IMR-90 (cell line): ENCODE data around the gene ATG7. TPM values are rescaled to one million over a fixed set of nuclear protein-coding genes. Genes with fewer than 3 reads are reported as not detected.

Experiments used
- ATAC-seq: fragments of 200-7000 bp; cut with Tn5 transposase; 2 replicates; pipeline ENCODE4 v1.9.1; 2020; ENCODE audit warnings: low read depth, mild to moderate bottlenecking, moderate library complexity
- BruUV-seq: library from RNA; stranded (reverse); fragments of 400-500 nt; replicated peaks from 2 replicates; lab custom pipeline; 2021; lab: Mats Ljungman, UMichigan
- CTCF ChIA-PET: fragments of 300-600 bp; formaldehyde crosslinking; extraction: SDS; loops from one replicate; lab custom pipeline; 2021; ENCODE audit warnings: antibody characterized with exemption; lab: Yijun Ruan, JAX
- POLR2A ChIA-PET: fragments of 300-600 bp; sonication (Branson Sonifier 250); formaldehyde crosslinking; loops from one replicate; lab custom pipeline; 2022; ENCODE audit warnings: antibody characterized with exemption; ENCODE audit not compliant: unreplicated experiment; lab: Charles Lee
- DNase-seq: peaks from one replicate; pipeline ENCODE4 v3.0.0; 2013
- H2AFZ ChIP-seq: replicated peaks from 2 replicates; pipeline ENCODE3; 2013; ENCODE audit warnings: low read length, mild to moderate bottlenecking; ENCODE audit not compliant: poor library complexity
- H2AK5ac ChIP-seq: 2 replicates; pipeline ENCODE4 v1.6.1; 2013; ENCODE audit warnings: low read depth, low read length, inconsistent platforms
- H2AK9ac ChIP-seq: replicated peaks from 2 replicates; pipeline ENCODE3; 2013; ENCODE audit warnings: mild to moderate bottlenecking, low read depth, low read length, moderate library complexity; ENCODE audit not compliant: poor library complexity
- H2BK120ac ChIP-seq: 2 replicates; pipeline ENCODE4 v1.6.1; 2013; ENCODE audit warnings: low read depth, low read length, inconsistent platforms
- H2BK15ac ChIP-seq: 3 replicates; pipeline ENCODE4 v1.6.1; 2013; ENCODE audit warnings: low read depth, low read length, inconsistent platforms
- H2BK20ac ChIP-seq: 2 replicates; pipeline ENCODE4 v1.6.1; 2013; ENCODE audit warnings: low read depth, mild to moderate bottlenecking, inconsistent platforms, low read length, moderate library complexity
- H2BK5ac ChIP-seq: 2 replicates; pipeline ENCODE4 v1.6.1; 2013; ENCODE audit warnings: mild to moderate bottlenecking, low read depth, low read length, inconsistent platforms; ENCODE audit not compliant: poor library complexity, severe bottlenecking
- H3K14ac ChIP-seq: replicated peaks from 2 replicates; pipeline ENCODE4 v1.6.1; 2013; ENCODE audit warnings: low read depth, low read length, inconsistent platforms
- H3K18ac ChIP-seq: 2 replicates; pipeline ENCODE4 v1.6.1; 2013; ENCODE audit warnings: low read depth, low read length, control low read depth
- H3K23ac ChIP-seq: 2 replicates; pipeline ENCODE4 v1.6.1; 2013; ENCODE audit warnings: low read depth, low read length, inconsistent platforms
- H3K27ac ChIP-seq: 2 replicates; pipeline ENCODE4 v1.5.1; 2013; ENCODE audit warnings: mild to moderate bottlenecking, control low read depth, low read length; ENCODE audit not compliant: insufficient read depth
- H3K27me3 ChIP-seq: 2 replicates; pipeline ENCODE4 v1.6.1; 2013; ENCODE audit warnings: low read length; ENCODE audit not compliant: control insufficient read depth, insufficient read depth
- H3K36me3 ChIP-seq: 2 replicates; pipeline ENCODE4 v1.6.1; 2013; ENCODE audit warnings: low read length, mixed read lengths; ENCODE audit not compliant: control insufficient read depth, insufficient read depth
- H3K4ac ChIP-seq: 2 replicates; pipeline ENCODE4 v1.6.1; 2013; ENCODE audit warnings: low read depth, low read length, inconsistent platforms
- H3K4me1 ChIP-seq: 2 replicates; pipeline ENCODE4 v1.6.1; 2013; ENCODE audit warnings: low read length, mixed read lengths; ENCODE audit not compliant: control insufficient read depth, insufficient read depth
- H3K4me2 ChIP-seq: 2 replicates; pipeline ENCODE4 v1.6.1; 2013; ENCODE audit warnings: low read depth, mild to moderate bottlenecking, control low read depth, low read length, moderate library complexity
- H3K4me3 ChIP-seq: 2 replicates; pipeline ENCODE4 v1.5.1; 2013; ENCODE audit warnings: low read depth, mild to moderate bottlenecking, control low read depth, low read length, moderate library complexity; ENCODE audit not compliant: insufficient read depth
- H3K56ac ChIP-seq: 2 replicates; pipeline ENCODE4 v1.6.1; 2013; ENCODE audit warnings: low read length, inconsistent platforms; ENCODE audit not compliant: insufficient read depth; ENCODE audit errors: extremely low read depth
- H3K79me1 ChIP-seq, 2 experiments: 2 replicates each; pipeline ENCODE4 v1.6.1; 2013; ENCODE audit warnings: low read length in 2 of 2, inconsistent platforms in 1 of 2, low read depth in 1 of 2
- H3K9ac ChIP-seq: 2 replicates; pipeline ENCODE4 v1.6.1; 2013; ENCODE audit warnings: low read depth, low read length, control low read depth
- H3K9me1 ChIP-seq: 2 replicates; pipeline ENCODE4 v1.6.1; 2013; ENCODE audit warnings: low read length, inconsistent platforms; ENCODE audit not compliant: insufficient read depth
- H3K9me3 ChIP-seq: 2 replicates; pipeline ENCODE4 v1.6.1; 2013; ENCODE audit warnings: low read length; ENCODE audit not compliant: control insufficient read depth, insufficient read depth
- H4K20me1 ChIP-seq: 2 replicates; pipeline ENCODE4 v1.6.1; 2013; ENCODE audit warnings: low read length, inconsistent platforms; ENCODE audit not compliant: insufficient read depth
- H4K5ac ChIP-seq: 2 replicates; pipeline ENCODE4 v1.6.1; 2013; ENCODE audit warnings: mild to moderate bottlenecking, low read depth, low read length, control low read depth
- H4K8ac ChIP-seq, 2 experiments: 2 replicates each; pipeline ENCODE4 v1.6.1; 2013; ENCODE audit warnings: low read depth in 2 of 2, low read length in 2 of 2, control low read depth in 1 of 2, inconsistent platforms in 1 of 2
- H4K91ac ChIP-seq: 2 replicates; pipeline ENCODE4 v1.6.1; 2013; ENCODE audit warnings: low read depth, low read length, inconsistent platforms; ENCODE audit not compliant: insufficient read depth
- RCOR1 ChIP-seq: IDR thresholded peaks from 2 replicates; pipeline ENCODE4 v1.6.1; 2012; ENCODE audit warnings: mild to moderate bottlenecking, low read length, improper control_type of control experiment; ENCODE audit not compliant: insufficient replicate concordance
- whole genome bisulfite sequencing, 2 experiments: methylation state at CpG; one replicate each; pipeline versions ENCODE4 v1.1.5 to v1.1.7; 2013; ENCODE audit warnings: missing lambda C conversion rate in 2 of 2; ENCODE audit not compliant: insufficient read length in 1 of 2; ENCODE audit errors: extremely low coverage in 2 of 2; 5-methylcytosine and 5-hydroxymethylcytosine counted together
- dilution Hi-C: fragments of 300-500 bp; cut with HindIII; formaldehyde crosslinking; loops from one replicate; pipeline ENCODE4 v1.14.3; 2018; ENCODE audit warnings: low sequenced_read_pairs; ENCODE audit not compliant: unreplicated experiment
- in situ Hi-C: fragments of 300-500 bp; cut with MboI; formaldehyde crosslinking; loops from 3 replicates; pipeline ENCODE4 v1.14.3; 2019; ENCODE audit warnings: low sequenced_read_pairs, inconsistent platforms, mixed read lengths
- intact Hi-C: fragments of 100-400 bp; cut with micrococcal nuclease; formaldehyde crosslinking; loops from 2 replicates; pipeline ENCODE4 v1.10.0; 2022
- polyA plus RNA-seq, 3 experiments: library from polyadenylated mRNA; depleted of rRNA; stranded (reverse); fragments of >200 nt; gene quantifications; 2 replicates each; pipeline ENCODE4 v1.2.3, GENCODE V29; 2012; ENCODE audit warnings: low replicate concordance in 1 of 3
- total RNA-seq: library from RNA; depleted of rRNA; stranded (reverse); fragments of >200 nt; gene quantifications from 2 replicates; pipeline ENCODE4 v1.2.3, GENCODE V29; 2012
- TF ChIP-seq, protein P1 (sequence below): conservative IDR thresholded peaks from 2 replicates; pipeline ENCODE4 v1.5.1; 2012; ENCODE audit warnings: mild to moderate bottlenecking, low read depth, low read length, improper control_type of control experiment

Gene ATG7
- total and polyA plus RNA-seq, 2 of the 4 experiments (the other 2 are of a cell fraction) = 15.6 to 51.4 TPM

DNA sequence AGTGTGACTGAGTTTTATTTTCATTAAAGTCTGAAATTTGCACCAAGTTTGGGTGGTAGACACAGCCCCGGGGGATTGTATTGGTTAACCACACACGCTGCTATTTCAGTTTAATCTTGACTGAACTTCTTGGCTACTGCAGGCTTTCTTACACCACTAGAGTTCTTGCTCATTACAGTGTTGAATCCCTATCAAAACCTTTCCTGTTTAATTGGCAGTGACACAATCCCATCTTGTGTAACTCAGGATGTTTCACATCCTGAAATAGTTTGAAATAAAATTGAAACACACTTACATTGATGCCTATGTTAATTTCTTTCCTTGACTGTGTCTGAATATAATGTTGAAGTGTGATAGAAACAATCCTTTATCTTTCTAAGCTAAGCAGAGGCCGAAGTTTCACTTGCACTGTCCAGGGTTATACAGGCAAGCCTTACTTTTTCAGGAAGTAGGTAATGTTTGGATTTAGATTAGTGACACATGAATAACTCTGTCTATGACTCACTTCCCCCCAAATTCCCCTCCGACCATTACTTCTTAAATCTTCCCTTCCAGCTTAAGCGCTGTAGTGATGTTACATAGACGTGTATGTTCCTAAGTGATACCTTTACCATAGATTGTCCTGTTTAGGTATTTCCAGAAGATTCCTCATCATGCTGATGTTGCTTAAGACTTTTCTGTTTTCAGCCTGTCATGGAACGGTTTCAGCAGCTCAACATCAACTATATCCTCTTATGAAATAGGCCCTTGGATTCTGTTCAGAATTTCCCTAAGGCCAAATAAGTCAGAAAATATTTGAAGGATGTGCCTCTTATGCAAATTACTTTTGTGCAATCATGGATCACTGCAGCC is 16.8 kb downstream of the ATG7 start (continued):
- TF ChIP-seq, protein P1, sequence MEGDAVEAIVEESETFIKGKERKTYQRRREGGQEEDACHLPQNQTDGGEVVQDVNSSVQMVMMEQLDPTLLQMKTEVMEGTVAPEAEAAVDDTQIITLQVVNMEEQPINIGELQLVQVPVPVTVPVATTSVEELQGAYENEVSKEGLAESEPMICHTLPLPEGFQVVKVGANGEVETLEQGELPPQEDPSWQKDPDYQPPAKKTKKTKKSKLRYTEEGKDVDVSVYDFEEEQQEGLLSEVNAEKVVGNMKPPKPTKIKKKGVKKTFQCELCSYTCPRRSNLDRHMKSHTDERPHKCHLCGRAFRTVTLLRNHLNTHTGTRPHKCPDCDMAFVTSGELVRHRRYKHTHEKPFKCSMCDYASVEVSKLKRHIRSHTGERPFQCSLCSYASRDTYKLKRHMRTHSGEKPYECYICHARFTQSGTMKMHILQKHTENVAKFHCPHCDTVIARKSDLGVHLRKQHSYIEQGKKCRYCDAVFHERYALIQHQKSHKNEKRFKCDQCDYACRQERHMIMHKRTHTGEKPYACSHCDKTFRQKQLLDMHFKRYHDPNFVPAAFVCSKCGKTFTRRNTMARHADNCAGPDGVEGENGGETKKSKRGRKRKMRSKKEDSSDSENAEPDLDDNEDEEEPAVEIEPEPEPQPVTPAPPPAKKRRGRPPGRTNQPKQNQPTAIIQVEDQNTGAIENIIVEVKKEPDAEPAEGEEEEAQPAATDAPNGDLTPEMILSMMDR = no peak

DNA sequence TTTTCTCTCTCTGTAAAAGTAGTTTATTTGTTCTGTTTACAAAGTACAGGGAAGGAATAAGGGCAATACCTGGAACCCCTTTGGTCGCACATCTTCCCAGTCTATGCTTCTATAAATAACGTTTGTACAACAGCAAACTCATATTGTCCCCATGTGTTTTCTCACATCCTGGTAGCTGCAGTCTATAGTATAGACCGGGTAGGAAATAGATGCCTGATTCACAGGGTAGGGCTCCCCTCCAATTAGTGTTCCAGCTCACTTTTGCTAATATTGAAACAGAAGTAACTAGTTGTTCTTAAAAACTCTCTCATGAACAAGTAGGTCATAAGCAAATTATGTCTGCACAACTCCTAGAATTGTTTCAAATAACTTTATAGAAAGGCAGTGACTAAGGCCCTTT is 17.7 kb downstream of the ATG7 start:
- Histone ChIP-seq H3K4ac (peak overlapping the region; percentile 87), H3K14ac (peak overlapping the region; percentile 74), H3K4me1 (peaks cover 26% of the 10 kb centered on the region), H2BK20ac (peak overlapping the region; percentile 90; the same call in 1 of the 2 replicates), H3K27me3 (no peaks in the 10 kb centered on the region), H2AFZ (no peak overlapping the region), H4K20me1 (no peaks in the 10 kb centered on the region; the same call in 1 of the 2 replicates), H2BK5ac (peak overlapping the region; percentile 99), H2BK120ac (peak overlapping the region; percentile 95), H3K9me3 (no peaks in the 10 kb centered on the region), H3K36me3 (no peaks in the 10 kb centered on the region), H2AK9ac (peak overlapping the region; percentile 79), H4K91ac (peak overlapping the region; percentile 87), H2AK5ac (peak overlapping the region; percentile 92), H3K9ac (no peak overlapping the region), H2BK15ac (peak overlapping the region; percentile 71; the same call in 2 of the 3 replicates), H3K23ac (peak overlapping the region; percentile 67; the same call in 1 of the 2 replicates), H3K56ac (peak overlapping the region; percentile 16), H4K8ac (peak overlapping the region; percentile 55 to 85), H4K5ac (peak overlapping the region; percentile 91), H3K4me3 (no peak overlapping the region), H3K79me1 (peaks cover 34 to 59% of the 10 kb centered on the region in 2 experiments), H3K9me1 (peaks cover 31% of the 10 kb centered on the region), H3K18ac (peak overlapping the region; percentile 83), H3K27ac (peak overlapping the region; percentile 78), H3K4me2 (no peak overlapping the region)
- intact Hi-C loops (loop anchor here (2.0 kb wide), 3 partner anchors 23 to 135 kb away; partner anchors contain the start of gene HRH1), in situ Hi-C loops (no loop called here), dilution Hi-C loops (no loop called here)
- ChIA-PET POLR2A (interaction anchor here (2.7 kb wide), 1 partner anchor 11 kb away, joined by 12 read pairs; no protein-coding TSS in a partner anchor), CTCF (no interaction called here)
- no CpG with 5 or more reads among the region's 3 CpGs for WGBS, 2 experiments
- BruUV-seq = no TSS peak
- DNase-seq (no peak), ATAC-seq (no peak)
- no peak for TF ChIP-seq RCOR1
